ENCODE results near the gene ANXA11. TPM values are rescaled to one million over a fixed set of nuclear protein-coding genes. Genes with fewer than 3 reads are reported as not detected.
A peak's percentile ranks its signal among the peaks of the same experiment; 100 is the strongest.

ANXA11 gene
- total and polyA plus RNA-seq, 9 of the 15 experiments (the other 6 are each of a cell fraction or from before 2014, with no cell fraction given): 43.6 to 212 (median 109) TPM

GRCh38 chr10:80146918-80147317 is 58.4 kb downstream of the ANXA11 start (continued):
- no peak for TF ChIP-seq FOXP4 (CRISPR knock-in tag; IDR thresholded peaks at IDR 0.05; ENCODE audit: borderline replicate concordance)
- TF ChIP-seq TBP (optimal IDR thresholded peaks at IDR 0.05; ENCODE audit: low read depth, low read length): no peak
- 0 out of 2 replicates have a peak, but pooled peaks have one; percentile 21 for TF ChIP-seq POLR2AphosphoS2 (IDR thresholded peaks at IDR 0.05; ENCODE audit: low read length)
- TF ChIP-seq MAFF (IDR thresholded peaks at IDR 0.05; ENCODE audit: low read length): peak; percentile 53; the same call in 1 of the 2 replicates
- TF ChIP-seq ATF6 (CRISPR knock-in tag; IDR thresholded peaks at IDR 0.05): no peak
- TF ChIP-seq IFI16 (CRISPR knock-in tag; IDR thresholded peaks at IDR 0.05): no peak
- TF ChIP-seq HDAC6 (IDR thresholded peaks at IDR 0.05; ENCODE audit: low read depth, low read length): no peak
- no peak for TF ChIP-seq FIP1L1 (IDR thresholded peaks at IDR 0.05; ENCODE audit: low read depth, low read length, poor library complexity, severe bottlenecking)
- TF ChIP-seq NFE2 (IDR thresholded peaks at IDR 0.05; ENCODE audit: low read depth): peak; percentile 64
- TF ChIP-seq ZBTB43 (CRISPR knock-in tag; IDR thresholded peaks at IDR 0.05): no peak
- TF ChIP-seq ZSCAN29 (IDR thresholded peaks at IDR 0.05): no peak
- TF ChIP-seq GTF2F1 (IDR thresholded peaks at IDR 0.05; ENCODE audit: low read depth, low read length): no peak
- TF ChIP-seq NFE2L1 (tag; IDR thresholded peaks at IDR 0.05; ENCODE audit: borderline replicate concordance, low read depth): peak; percentile 77
- no peak for TF ChIP-seq HMG20B (CRISPR knock-in tag; IDR thresholded peaks at IDR 0.05)
- TF ChIP-seq MAFK (IDR thresholded peaks at IDR 0.05; ENCODE audit: low read length): peak; percentile 28; the same call in 1 of the 2 replicates
- TF ChIP-seq ZNF280B (CRISPR knock-in tag; IDR thresholded peaks at IDR 0.05): no peak
- no peak for TF ChIP-seq STAT6 (CRISPR knock-in tag; IDR thresholded peaks at IDR 0.05)
- no peak for TF ChIP-seq U2AF2 (optimal IDR thresholded peaks at IDR 0.05; ENCODE audit: low read depth, low read length)

Data from K562 (cell line).